Left renal cortex interstitium (tissue), 4 donors: ENCODE data around the gene TNFAIP8L3. TPM values are rescaled to one million over a fixed set of nuclear protein-coding genes. Genes with fewer than 3 reads are reported as not detected.

Experiments
- DNase-seq, 4 donors: peaks; one replicate each; pipeline ENCODE4 v3.0.0-alpha.2; 2013; ENCODE audit warnings: low read depth in 4 of 4, low spot score in 2 of 4, missing footprints in 1 of 4
- polyA plus RNA-seq, 4 donors: library from polyadenylated mRNA; unstranded; fragments of 120-200 nt; gene quantifications; one replicate each; pipeline ENCODE4 v1.2.1, GENCODE V29; 2013; ENCODE audit not compliant: insufficient read length in 4 of 4

Gene TNFAIP8L3
- polyA plus RNA-seq, 4 donors, result 1.4 to 2.4 (median 1.6) TPM

DNA sequence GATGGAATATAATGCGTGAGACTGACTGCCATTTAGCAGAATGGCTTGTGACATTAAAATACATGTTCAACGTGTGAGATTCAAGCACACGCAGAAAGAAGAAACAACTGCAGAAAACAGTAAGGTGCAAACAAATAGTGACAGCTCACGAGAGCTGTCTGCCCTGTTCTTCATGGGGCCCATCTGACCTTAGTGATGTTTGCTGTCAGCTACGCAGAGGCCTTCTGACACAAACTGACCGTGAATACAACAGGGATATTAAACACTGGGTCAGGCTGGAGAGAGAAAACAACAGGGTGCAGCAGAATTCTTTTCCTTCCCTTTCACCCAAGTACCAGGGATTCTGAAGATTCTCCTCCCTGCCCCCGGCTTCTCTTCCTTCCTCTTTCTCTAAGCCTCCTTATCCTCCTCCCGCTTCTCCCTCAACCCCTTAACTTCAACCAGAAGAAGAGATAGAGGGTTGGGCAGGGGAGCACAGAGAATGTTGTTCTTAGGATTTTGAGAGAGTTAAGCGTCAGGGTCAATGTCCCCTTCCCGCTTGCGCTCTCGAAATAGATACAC lies 2.1 kb downstream of the TNFAIP8L3 start:
- DNase-seq, result no peak

DNA sequence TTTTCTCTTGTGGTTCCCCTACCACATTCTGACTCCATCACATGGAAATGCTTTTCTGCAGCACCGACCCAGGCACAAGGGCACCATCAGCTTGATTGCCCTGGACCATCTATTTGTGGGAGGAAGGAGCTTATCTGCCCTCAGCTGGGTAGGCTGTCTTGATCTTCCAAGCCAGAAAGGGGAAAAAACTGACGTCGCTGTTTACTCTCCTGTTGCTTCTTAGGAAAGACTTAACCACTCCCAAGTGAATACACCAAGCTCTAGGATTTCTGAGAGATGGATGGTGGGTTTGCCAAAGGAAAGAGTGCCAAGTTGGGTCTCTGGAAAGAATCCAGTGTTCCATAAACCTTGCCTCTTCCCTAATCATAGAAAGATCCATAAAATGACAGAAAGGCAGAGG lies 4.0 kb downstream of the TNFAIP8L3 start:
- no peak for DNase-seq

DNA sequence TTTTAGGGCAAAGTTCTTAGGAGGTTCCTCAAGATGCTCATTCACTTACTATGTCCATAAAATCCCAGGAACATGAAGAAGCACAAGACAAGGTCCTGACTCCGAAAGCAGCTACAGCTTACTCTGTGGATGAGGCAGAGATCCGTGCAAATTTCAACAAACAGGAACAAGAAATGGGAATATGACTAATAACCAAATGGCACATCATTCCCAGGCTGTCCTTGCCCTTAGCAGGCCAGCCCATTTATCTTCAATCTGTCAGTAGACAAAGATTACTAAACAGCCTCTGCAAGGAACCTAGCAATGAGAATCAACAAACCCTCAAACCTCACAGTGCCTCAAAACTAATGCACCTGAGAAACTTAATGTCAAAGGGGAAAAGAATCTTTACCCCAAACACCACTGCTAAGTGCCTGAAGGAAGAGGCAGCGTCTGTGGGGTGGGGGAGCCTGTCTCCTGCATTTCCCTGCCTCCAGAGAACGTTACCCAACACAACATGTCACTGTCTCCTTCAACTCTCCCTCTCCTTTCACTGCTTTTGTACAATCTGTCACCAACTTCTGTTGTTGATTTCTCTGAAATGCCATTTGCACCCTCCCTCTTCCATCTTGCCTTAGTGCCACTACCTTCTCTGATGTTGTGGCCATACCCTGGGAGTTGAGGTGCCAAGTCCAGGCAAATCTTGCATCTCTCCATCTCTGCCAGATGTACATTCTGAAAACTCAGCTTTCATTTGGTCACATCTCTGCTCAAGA lies 4.8 kb downstream of the TNFAIP8L3 start:
- DNase-seq, result no peak

DNA sequence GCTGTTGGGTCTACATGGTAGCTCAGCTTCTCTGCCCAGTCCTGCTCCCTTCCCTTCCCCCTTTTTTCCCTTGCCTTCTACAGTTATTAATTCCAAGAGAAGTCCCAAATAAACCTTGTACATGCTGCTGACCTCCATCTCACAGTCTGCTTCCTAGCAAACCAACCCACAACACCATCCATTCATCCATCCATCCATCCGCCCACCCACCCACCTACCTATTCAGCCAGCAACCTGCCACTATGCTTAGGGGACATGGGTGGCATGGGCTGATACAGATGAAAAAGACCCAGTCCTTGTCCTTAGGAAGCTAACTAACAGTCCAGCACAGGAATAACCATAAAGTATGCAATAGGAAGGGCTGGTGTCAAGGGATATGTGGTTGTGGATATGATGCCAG lies 5.7 kb downstream of the TNFAIP8L3 start:
- DNase-seq, result no peak

DNA sequence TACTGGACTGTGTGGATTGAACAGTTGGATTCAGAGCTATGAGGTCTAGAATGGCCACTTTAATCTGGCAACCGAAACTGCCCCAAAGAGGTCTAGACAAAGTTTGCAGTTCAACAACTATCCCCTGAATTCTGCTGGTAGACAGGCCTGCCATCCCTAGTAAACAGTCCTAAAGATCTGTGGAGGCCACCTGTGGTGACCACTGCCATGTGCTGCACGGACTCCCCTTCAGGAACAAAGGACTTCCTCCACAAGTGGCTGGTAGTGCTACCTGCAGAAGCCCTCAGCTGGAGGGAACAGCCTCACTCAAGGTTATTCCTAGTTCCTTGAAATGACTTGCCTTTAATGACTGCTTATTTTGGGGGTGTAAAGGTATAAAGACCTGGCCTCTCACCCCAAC lies 6.1 kb downstream of the TNFAIP8L3 start:
- DNase-seq, result no peak

DNA sequence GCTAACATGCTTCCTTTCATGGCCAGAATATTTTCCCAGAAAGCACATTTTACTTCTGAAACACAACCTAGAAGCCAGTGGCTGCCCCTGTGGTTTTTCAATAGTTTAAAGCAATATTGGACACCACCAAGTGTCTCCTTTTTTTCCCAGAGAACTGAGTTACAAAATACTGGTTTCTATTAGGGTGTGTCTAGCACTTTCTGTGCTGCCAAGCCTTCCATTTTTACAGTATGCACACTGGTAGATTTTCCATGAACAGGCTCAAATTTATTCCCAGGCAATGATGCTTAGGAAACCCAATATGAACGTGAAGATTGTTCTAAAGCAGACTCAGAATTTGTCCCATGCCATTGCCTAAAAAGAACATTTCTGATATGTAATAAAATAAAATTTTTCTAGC lies 7.2 kb downstream of the TNFAIP8L3 start:
- DNase-seq, result no peak

DNA sequence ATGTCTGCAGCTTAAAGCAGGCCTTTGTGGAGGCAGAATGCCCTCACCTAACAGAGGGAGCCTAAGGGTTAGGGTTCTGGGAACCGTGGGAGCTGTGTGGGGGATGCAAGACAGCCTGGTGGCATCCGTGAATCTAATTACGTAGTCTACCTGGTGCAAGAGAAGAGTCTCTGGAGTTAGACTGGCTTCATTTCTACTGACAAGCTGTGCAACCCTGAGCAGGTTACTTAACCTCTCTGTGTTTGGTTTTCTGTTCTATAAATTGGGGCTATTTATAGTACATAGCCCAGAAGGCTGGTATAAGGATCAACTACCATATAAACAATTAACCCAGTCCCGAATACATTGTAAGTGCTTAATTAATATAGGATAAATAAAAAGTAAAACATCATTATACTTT lies 8.3 kb downstream of the TNFAIP8L3 start:
- no peak for DNase-seq

DNA sequence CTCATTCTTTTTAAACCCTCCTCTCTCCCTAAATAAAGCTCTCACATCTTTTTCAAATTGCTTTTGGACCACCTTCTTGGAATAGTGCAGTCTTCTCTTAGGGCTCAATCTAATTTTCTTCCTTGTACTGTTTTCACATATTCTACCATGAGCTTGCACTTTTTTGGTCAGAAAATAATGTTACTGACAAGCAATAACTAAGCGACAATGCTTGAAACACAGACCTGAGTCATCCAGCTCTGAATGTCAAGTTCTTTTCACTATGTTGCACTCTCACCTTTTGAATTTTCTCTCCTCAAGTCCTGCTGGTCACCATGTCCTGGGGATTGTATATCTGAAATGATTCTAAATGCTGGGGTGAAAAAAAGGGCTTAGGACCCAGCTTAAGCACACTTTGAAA lies 8.9 kb downstream of the TNFAIP8L3 start:
- DNase-seq, result no peak

DNA sequence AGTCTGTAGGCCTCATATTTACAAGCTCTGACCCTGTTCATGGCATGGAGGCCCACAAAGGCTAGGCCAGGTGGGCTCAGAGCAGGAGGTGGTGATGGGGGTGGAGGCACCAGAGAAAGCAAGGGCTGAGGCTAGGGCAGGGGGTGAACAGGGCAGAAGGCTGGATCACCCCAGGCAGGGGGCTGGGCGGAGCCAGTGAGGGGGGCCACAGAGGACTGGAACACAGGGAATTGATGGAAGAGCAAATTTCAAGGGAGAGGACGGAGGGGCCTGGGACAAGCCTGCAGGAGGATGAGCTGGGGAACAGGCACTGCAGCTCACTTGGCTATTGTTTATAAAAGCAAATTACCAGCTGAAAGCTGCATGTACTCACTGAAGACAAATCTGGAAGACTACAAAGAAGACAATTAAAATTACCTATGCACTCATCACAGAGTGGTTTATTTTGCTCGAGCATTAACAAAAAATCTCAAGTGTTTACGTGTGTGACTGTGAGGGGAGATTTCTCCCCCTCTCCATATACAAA lies 11.0 kb downstream of the TNFAIP8L3 start:
- DNase-seq, result no peak

DNA sequence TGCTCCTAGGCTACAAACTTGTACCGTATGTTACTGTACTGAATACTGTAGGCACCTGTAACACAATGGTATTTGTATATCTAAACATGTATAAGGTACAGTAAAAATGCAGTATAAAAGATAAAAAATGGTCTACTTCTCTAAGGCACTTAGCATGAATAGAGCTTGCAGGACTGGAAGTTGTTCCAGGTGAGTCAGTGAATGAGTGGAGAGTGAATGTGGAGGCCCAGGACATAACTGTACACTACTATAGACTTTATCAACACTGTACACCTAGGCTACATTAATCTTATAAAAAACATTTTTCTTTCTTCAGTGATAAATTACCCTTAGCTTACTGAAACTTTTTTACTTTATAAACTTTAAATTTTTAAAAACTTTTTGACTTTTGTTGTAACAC lies 12.5 kb downstream of the TNFAIP8L3 start:
- no peak for DNase-seq

DNA sequence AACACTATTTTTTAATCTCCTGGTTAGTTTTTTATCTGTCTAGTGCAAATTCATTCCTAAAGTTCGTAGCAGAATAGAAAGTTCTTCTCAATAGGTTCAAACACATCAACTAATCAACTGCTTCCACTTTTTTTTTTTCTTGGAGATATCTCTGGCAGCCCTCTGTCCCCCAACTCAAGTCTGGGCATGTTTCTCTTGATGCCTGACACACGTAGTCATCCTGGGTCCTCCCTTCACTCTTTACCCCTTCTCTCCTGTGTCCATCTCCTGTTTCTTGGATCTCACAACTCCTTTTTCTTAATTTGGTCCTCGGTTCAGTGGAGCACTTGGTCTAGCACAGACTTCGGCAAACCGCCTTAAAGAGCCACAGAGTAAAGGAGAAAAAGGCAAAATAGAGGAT lies 14.4 kb downstream of the TNFAIP8L3 start:
- no peak for DNase-seq

DNA sequence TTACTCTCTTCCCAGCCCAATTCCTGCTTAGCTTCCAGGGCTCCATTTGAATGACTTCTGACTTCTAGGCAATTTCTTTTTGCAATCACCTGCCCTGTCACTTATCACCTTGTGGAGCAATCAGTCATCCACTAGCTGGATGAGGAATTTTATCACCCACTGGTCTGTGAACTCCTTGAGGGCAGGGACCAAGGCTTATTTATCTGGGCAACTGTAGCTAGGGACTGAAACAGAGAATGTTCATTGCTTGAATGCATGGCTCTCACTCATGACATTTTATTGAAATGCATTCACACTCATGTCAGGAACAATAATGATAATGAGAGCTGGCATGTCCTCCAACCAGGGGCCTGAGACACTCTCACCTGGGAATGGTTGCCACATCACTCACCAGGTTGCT lies 15.5 kb downstream of the TNFAIP8L3 start:
- no peak for DNase-seq

DNA sequence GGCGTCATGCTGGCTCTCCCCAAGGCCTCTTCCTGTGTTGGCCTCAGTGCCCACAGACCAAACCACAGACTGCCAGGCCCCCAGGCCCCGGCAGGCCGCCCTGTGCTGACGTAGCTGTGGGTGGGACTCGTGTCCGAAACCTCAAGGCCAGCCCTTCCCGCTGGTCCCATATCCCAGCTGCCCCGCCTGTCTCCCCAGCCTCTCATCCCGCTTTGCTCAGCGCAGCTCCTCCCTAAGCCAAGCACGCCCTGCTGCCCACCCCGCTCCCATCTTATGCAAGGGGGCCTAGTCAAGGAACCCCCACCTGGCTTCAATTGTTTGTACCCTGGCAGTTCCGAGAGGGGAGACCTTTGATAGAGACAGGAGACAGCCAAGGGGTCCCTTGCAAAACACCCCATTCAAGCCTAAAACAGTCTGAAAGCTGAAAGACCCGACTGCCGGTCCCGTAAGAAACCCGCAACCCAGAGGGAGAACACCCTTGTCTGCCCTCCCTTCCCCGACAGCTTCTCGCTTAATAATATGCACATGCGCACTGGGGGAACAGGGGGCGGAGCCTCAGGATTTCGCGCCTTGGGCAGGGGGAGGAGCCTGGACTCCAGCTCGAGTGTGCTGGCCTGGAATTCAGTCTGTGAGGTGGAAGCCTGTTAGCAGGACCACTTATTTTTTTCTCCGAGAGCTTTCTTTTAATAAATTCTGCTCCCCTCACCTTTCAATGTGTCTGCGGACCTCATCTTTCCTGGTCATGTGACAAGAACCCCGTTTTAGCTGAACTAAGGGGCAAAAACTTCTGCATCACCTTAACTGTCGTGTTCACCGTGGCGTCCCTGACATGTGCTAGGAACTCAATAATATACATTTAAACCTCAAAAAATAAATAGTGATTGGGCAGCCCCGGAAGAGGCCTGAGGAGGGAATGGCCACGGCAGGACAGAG lies 17.2 kb downstream of the TNFAIP8L3 start:
- DNase-seq, result peak in 3 of 4 donors; percentile 21 to 61 (median 54)

DNA sequence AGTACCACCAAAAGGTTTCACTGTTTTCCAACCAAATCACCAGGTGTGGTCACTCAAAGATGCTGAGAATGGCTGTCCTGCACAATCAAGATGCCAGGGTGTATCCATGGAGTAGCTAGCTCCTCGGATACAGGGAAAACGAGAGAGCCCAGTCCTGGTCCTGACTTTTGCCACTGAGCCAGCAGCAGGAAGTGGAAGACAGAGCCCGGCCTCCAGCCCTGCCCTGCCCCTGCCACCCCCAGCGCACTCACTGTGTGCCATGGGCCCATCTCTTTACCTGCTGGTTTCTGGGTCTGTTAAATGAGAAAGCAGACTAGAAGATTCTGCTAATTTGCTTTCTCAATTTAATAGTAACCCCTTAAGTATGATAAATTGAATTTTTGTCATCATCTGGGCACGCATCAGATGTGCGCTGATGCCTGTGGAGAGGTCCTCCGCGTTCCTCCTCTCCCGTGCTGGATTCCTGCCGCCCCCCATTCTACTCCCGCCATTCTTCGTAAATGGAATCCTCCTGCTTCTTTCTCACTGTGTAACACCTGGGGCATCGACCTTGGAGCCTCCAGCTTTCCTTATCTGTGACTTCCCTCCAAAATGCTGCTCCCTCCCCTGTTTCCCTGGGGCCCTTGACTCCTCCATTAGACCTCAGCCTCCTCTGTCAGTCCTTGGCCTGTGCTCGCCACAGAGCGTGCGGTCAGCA lies 18.0 kb downstream of the TNFAIP8L3 start:
- DNase-seq, result no peak

DNA sequence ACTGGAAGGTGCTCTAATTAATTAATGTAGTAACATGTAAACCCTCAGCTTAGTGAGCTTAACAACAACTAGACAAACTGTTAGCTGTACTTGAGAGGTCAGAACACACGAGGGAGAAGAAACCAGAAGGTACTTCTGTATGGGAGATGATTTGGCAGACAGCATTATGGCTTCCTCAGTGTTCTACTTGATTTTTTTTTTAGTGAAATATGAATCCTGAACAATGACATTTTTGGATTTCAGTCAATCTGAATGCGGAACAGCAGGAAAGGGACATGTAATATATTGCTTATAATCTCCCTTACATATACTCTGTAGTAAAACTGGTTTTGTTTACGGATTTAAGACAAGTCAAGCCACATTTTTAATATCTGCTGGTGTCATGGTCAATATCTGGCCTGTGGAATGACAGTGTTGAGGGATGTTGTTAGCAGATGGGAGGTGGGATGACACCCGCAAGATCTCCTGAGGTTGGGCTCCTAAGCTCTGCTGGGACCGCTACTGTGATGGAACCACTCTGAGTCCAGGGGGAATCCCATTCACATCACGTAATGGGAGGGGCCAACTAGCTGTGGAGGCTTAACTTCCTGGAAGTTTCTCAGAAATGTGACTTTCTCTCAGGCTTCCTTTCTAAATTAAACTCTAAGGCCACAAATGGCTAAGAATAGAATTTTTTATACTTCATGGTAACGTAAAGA lies 18.7 kb downstream of the TNFAIP8L3 start:
- DNase-seq, result no peak

DNA sequence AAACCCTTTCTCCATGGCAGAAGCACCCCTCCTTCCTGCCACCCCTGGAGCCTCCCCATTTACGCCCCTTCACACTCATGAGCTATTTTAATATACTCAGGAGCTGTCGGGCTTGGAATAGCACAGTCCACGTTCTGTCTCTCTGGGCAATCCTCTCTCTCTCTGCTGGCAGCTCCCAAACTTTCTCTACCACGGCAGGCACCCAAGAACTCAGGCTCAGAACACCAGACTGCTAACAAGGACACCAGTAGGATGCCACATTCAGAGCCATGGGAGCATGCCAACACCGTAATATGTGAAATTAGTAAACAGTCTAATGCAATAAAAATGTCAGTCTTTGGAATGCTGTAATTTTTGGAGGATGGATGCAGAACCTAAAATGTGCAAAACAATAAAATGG lies 19.3 kb downstream of the TNFAIP8L3 start:
- DNase-seq, result no peak

DNA sequence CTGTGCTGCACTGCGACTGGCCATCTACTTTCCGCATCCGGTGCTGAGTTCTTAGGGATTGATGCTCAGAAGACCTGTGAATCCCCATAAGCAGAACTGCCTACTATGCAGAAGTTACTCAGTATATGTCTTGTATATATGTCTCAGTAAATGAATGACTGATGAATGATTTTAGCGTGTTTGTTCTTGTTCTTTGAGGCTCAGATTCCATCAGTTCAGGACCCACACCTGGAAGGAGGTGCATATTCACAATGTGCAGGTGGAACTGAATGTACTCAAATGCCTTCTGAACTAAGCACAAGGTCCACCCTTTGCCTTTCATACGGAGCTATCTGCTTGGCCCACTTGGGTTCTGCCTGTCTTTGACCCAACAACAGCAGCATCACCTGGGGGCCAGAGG lies 19.8 kb downstream of the TNFAIP8L3 start:
- DNase-seq, result no peak

DNA sequence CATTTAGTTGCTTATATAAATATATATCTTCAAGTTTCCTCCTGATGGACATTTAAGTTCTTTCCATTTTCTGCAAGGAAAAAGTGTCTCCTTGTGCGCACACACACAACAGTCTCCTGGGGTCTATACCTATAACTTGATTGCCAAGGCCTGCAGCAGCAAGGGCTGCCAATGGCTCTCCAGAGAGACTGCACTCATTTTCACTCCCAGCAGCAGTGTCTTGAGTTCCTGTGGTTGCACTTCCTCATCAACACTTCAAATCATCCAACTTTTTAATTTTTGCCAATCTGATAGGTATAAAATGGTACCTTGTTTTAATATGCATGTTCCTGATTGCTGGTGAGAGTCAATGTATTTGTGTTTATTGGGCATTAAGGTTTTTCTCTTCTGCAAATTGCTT lies 23.1 kb downstream of the TNFAIP8L3 start:
- DNase-seq, result no peak

DNA sequence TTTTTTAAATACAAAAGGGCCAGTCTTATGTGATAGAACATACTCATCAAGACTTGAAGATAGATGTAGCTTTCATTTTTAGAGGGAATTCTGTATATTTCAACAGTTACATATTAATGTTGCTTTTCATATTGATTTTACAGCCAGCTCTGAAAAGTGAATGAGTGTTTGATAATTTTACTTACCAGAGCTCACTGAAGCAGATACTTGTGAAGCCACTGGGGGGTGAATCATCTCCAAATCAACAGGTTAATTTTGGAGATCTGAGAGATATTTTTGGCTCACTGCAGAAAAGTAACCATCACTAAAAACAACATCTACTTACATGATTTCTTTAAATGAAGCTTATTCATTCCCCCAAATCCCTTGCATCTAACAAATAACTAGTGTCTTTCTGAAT lies 24.7 kb downstream of the TNFAIP8L3 start:
- no peak for DNase-seq

DNA sequence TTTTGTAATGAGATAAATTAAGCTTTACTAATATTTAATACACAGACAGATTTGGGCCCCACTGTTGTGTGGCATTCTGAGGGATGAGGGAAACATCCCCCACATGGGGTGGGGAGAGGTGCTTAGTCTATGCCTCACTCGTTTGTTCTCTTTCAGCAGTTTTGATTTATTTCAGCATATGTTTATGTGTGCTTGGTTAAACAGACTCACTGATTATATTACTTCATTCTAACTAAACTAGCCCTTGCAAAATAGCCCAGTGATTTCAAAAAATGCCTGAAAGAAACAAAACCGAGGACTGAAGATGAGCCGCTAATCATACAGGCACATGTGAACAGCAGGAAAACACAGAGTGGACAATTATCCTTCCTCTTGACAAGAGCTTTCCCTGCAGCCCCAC lies 27.2 kb downstream of the TNFAIP8L3 start:
- DNase-seq, result no peak
